ENCODE data around the gene FAM20A.

Gene FAM20A

DNA sequence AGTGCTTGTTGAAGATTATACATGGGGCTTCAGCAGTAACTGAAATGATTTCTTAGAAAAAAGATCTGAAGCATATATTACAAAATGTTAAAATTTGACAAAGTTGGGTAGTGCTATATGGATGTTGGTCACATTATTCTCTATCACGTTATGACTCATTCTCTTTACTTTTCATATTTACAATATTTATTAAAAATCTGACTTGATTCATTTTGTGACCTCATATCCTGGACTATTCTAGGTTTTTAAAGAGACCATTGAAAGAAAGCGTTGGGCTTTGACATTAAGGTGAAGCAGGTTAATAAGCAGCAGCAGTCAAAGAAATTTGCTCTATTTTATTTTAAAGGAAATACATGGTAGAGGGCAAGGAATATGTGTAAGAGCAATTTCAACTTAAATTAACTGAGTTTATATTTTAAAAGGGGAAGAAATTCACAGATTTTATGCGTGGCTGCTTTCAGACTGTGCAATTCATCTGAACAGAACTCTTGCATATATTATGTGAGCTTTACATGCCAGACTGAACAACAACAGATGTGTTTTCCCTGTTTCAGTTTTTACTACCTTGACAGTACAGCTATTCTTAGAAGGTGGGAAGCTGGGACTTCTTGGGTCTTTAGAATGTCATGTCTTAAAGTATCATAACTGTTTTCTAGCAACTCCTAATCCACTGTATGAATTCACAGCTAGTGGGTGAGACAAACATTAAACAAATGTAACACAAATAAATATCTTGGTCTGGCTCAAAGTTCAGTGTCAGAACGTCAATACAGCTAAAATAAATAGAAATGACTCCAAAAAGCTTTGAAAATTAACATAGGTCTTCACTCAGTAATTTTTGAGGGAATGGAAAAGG, 10.4 kb upstream of the FAM20A start:
- H3K4me3 ChIP-seq (ENCODE audit: low read depth, low read length) = no peak overlapping the region
- TF ChIP-seq, protein P1, sequence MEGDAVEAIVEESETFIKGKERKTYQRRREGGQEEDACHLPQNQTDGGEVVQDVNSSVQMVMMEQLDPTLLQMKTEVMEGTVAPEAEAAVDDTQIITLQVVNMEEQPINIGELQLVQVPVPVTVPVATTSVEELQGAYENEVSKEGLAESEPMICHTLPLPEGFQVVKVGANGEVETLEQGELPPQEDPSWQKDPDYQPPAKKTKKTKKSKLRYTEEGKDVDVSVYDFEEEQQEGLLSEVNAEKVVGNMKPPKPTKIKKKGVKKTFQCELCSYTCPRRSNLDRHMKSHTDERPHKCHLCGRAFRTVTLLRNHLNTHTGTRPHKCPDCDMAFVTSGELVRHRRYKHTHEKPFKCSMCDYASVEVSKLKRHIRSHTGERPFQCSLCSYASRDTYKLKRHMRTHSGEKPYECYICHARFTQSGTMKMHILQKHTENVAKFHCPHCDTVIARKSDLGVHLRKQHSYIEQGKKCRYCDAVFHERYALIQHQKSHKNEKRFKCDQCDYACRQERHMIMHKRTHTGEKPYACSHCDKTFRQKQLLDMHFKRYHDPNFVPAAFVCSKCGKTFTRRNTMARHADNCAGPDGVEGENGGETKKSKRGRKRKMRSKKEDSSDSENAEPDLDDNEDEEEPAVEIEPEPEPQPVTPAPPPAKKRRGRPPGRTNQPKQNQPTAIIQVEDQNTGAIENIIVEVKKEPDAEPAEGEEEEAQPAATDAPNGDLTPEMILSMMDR (IDR thresholded peaks at IDR 0.05; ENCODE audit: control insufficient read depth, extremely low read depth, insufficient read depth) = no peak
- DNase-seq (ENCODE audit: low read depth) = no peak

GRCh38 chr17:68610554-68610953, 9.4 kb upstream of the FAM20A start:
- TF ChIP-seq, protein P1 (IDR thresholded peaks at IDR 0.05; ENCODE audit: control insufficient read depth, extremely low read depth, insufficient read depth) = no peak
- H3K4me3 ChIP-seq (ENCODE audit: low read depth, low read length) = no peak overlapping the region
- no peak for DNase-seq (ENCODE audit: low read depth)

GRCh38 chr17:68608515-68609130, 7.5 kb upstream of the FAM20A start:
- TF ChIP-seq, protein P1 (IDR thresholded peaks at IDR 0.05; ENCODE audit: control insufficient read depth, extremely low read depth, insufficient read depth) = no peak

DNA sequence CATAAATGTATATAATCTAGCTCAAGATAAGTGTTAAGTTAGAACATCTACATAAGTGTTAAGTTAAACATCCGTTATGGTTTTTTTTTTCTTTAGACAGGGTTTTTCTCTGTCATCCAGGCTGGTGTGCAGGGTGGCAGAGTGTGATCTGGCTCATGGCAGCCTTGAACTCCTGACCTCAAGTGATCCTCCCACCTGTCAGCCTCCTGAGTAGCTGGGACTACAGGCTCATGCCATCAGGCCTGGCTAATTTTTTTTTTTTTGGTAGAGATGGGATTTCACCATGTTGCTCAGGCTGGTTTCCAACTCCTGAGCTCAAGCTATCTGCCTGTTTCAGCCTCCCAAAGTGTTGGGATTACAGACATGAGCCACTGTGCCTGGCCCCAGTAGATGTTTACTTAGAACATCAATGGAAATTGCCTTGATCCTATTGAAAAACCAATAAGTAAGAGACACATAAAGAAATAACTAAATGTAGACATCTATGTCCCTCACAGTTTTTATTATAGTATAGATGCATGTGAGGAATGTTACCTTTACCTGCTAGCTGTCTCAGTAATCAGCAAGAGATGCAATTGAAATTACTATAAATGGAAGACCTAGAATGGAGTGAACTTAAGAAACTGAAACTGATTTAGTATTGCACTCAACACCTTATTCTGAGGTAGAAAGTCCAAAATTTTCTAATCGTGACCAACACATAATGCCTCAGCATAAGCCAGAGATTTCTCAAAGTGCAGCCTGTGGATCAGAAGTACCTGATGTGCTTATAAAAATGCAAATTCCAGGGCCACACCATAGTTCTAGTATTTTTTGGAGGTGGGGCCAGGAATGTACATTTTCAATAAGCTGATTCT, 5.5 kb upstream of the FAM20A start:
- no peak for DNase-seq (ENCODE audit: low read depth)
- H3K4me3 ChIP-seq (ENCODE audit: low read depth, low read length) = no peak overlapping the region
- TF ChIP-seq, protein P1 (IDR thresholded peaks at IDR 0.05; ENCODE audit: control insufficient read depth, extremely low read depth, insufficient read depth) = no peak

More at GRCh38 chr17:68608515-68609130, 7.5 kb upstream of the FAM20A start:
- no peak overlapping the region for H3K4me3 ChIP-seq (ENCODE audit: low read depth, low read length)
- no peak for DNase-seq (ENCODE audit: low read depth)

DNA sequence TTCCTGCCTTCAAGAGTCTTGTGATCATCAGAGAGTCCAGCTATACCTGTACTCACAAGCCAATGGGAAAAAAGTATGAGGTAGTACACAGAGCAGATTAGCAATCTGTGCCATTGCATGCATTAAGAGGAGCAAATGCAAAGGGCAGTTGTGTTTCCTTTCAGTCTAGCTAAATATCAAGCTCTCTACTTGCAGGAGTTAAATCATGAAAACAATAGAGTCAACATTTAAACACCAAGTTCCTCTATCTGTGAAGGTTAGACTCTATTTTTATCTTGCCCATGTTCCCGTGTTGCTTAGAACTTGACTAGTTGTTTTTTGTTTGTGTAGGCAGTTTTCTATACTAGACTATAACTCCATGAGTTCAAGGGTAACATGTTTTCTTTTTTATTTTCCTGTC, 4.7 kb upstream of the FAM20A start:
- H3K4me3 ChIP-seq (ENCODE audit: low read depth, low read length) = no peak overlapping the region
- DNase-seq (ENCODE audit: low read depth) = no peak
- TF ChIP-seq, protein P1 (IDR thresholded peaks at IDR 0.05; ENCODE audit: control insufficient read depth, extremely low read depth, insufficient read depth) = no peak

DNA sequence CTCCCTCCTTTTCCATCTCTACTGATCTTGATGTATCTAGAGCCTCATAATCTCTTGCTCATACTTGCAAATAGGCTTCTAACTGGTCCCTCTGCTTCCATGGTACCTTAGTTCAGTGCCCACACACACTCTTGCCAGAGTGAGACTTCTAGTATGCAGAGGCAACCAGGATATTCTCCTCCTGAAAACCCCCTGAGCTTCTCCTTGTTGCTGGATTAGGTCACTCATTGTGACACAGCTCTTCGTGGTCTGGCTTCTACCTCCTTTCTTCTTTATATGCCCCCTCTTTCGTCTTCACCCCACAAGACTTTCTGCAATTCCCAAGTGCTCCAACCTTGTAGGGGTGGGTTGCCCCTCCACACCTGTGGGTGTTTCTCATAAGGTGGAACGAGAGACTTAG, 2.5 kb upstream of the FAM20A start:
- H3K4me3 ChIP-seq (ENCODE audit: low read depth, low read length) = no peak overlapping the region
- TF ChIP-seq, protein P1 (IDR thresholded peaks at IDR 0.05; ENCODE audit: control insufficient read depth, extremely low read depth, insufficient read depth) = no peak
- no peak for DNase-seq (ENCODE audit: low read depth)

All from LNCaP clone FGC (cell line).